NCI-H187 (cell line): Measurements from ENCODE around the gene NEFH.
A peak's percentile ranks its signal among the peaks of the same experiment; 100 is the strongest.
"Not testable (repeated sequence)": the region's sequence is repeated elsewhere in the genome, so short reads cannot be mapped to it uniquely, and the experiment has no call there.

Experiments
- DNase-seq, 2 experiments: peaks; one replicate each; lab custom pipeline; 2025; lab: John Stamatoyannopoulos, UW

The NEFH gene

DNA sequence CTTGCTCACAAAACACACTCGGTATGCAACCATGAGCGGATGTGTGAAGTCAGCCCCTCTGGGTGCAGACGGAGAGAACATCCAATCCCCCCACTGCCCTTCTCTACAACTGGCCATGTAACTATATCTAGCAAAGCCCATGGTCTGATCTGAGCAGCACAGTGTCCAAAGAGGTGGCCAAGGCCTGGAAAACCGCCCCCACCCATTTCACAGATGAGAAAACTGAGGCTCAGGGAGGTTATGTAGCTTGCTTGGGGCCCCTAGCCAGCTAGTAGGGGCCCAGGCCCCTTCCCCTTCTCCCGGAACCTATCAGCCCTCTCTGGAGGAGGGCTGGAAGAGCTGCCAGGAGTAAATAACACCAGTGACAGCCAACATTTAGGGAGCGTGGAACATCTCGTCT lies 15.4 kb upstream of the NEFH start:
- no peak for DNase-seq

DNA sequence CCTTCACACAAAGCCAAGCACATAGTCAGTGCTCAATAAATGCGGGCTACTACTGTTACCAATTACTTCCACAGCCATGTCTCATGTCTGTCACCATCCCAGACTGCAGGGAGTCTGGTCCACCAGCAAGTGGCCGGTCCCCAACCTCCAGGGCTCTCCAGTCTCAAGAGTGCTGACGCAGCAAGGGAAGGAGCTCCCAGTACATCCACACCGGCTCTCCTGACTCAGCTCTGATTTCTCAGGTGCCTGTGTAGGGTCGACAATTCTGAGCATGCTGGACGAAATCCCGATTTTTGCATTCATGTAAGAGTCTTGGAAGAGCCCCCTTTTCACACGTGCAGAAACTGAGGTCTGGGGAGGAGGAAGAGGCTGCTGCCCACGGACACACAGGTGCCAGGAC lies 10.3 kb upstream of the NEFH start:
- no peak for DNase-seq

DNA sequence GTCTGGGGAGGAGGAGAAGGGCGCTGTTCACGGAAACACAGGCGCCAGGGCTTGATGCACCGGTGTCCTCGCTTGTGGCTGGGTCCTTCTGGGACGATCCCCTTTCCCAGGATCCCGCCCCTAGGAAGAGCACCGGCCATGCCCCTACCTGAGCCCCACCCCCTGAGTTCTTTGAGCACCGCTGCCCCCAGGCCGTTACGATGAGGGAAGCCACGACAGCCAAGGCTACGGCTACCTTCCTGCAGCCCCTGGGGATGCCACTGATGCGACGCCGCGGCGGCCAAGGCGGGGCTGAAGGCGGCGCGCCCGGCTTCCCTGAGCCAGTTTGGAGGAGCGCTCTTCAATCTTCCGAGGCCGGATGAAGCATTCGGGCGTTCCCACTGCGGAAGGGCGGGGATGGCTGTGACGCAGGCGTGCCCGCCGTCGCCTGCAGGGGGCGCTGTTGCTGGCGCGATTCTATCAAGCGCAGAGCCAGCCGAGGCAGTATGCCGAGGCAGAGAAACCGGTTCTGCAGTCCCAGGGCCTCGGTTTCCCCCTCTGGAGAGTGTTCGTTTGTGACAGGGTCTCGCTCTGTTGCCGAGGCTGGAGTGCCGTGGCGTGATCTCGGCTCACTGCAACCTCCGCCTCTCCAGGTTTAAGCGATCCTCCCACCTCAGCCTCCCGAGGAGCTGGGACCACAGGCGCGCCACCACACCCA lies 9.7 kb upstream of the NEFH start:
- DNase-seq: peak; percentile 20 to 21

DNA sequence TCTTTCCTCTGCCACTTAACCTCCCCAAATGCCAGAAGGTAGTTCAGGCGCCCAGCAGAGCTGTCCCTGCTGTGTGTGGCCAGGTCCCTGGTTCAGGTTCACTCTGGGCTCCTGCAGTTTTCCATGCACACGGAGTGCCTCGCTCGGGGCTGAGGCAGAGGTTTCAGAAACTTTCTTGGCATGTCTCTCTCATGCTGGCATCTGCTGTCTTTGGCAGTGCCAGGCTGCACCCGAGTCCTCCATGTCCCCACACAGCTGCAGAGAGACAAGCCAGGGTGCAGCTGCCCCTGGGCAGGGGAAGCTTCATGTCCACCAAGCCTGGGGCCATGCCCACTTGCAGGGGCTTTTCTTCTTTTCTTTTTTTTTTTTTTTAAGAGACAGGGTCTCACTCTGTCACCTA lies 7.0 kb upstream of the NEFH start:
- DNase-seq: no peak

DNA sequence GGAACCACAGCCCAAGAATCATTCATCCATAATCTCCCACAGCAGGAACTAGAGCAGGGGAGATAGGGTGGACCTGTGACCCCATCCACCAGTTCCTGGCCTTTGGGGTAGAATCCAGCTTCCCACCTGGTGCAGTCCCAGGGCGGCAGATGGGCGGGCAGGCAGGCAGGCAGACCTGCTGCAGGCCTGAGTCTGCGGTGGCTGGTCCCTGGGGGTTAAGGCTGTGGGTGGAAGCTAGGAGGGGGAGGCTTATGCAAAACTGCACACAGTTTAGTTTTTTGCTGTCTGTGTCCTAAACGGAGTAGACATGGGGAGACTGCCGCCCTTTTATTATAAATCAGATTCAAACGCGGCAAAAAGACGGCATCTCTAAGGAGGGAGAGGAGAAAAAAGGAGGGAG lies 4.5 kb upstream of the NEFH start:
- DNase-seq: no peak

DNA sequence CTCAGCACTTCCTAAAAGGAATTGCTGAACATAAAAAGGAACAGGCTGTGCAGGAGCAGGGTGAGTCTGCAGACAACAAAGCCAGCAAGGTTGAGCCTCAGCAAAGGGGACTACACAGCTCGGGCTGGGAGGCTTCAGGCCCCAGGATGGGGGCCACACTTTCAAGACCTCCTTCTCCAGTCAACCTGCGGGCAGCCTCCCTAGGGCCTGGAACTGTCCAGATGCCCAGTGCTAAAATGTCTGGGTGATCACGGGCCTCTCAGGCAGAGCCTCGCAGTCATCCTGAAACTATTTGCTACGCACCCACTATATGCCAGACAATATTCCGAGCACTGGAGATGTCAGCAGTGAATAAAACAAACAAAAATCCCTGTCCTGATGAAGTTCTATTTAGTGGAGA lies 3.9 kb upstream of the NEFH start:
- no peak for DNase-seq

DNA sequence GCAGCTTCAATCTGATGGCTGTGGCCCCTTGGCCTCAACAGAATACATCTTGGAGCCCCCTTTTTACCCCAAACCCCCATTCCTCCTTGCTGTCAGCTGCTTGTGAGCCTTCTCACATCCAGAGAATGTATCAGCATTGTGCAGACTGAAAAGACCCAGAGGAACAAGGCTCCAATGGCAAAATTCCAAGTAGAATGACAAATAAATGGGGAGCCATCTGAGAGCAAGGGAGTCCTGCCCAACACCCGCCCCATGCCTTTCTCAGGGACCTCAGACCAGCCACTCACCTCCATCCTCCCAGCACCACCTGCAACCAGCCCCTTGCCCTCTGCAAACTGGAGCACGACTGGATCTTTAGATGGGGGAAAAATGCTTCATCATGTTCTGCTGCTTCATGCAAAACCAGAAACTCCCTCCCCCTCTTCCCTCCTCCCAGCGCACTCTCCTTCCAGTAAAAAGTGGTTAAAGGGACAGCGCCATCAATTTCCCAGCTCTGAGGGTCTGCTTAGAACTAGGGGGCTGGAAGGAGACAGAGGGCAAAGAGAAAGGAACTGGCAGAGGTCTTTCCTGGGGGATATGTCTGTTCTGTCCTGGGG lies 2.2 kb upstream of the NEFH start:
- no peak for DNase-seq

DNA sequence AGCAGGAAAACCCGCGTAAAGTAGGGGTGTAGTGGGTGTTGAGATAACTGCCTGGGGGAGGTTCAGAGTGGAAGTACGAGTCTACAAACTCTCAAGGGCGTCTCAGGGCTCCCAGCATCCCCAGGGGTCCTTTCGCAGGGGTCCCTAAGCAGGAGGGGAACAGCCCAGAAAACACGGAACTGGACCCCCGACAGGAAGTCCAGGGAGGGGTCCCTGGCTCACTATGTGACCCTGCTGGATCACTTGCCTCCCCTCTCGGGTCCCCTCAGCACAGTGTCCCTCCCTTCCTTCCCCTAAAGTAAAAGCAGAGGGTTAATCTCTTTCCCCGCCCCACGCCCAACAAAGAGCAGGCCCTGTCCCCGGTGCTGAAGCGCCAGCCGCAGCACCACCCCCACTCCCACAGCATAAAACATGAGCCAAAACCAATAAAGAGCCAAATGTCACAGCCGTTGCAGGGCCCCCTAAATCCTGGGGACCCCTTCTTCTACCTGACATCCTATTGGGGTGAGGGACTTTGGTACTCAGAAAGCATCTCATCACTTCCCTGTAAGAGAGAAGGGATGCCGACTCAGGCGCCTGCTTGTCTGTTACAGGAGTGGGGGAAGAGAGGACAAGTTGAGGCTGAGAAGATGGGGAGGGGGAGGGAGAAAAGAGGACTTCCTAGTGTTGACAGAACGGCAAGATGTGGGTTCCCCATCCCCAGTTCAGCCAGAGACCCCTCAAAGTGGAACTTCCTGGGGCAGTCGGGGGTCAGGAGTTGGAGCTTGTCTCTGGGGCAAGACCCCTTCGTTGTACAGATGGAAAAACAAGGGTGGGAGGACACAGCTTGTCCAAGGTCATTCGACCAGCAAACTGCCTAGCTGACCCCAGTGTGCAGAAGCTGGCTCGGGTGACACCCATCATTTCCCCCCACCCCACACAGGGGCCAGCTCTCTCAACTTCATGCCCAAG lies 1.4 kb upstream of the NEFH start:
- no peak for DNase-seq

DNA sequence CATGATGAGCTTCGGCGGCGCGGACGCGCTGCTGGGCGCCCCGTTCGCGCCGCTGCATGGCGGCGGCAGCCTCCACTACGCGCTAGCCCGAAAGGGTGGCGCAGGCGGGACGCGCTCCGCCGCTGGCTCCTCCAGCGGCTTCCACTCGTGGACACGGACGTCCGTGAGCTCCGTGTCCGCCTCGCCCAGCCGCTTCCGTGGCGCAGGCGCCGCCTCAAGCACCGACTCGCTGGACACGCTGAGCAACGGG lies 169 bp downstream of the NEFH start:
- no peak for DNase-seq

DNA sequence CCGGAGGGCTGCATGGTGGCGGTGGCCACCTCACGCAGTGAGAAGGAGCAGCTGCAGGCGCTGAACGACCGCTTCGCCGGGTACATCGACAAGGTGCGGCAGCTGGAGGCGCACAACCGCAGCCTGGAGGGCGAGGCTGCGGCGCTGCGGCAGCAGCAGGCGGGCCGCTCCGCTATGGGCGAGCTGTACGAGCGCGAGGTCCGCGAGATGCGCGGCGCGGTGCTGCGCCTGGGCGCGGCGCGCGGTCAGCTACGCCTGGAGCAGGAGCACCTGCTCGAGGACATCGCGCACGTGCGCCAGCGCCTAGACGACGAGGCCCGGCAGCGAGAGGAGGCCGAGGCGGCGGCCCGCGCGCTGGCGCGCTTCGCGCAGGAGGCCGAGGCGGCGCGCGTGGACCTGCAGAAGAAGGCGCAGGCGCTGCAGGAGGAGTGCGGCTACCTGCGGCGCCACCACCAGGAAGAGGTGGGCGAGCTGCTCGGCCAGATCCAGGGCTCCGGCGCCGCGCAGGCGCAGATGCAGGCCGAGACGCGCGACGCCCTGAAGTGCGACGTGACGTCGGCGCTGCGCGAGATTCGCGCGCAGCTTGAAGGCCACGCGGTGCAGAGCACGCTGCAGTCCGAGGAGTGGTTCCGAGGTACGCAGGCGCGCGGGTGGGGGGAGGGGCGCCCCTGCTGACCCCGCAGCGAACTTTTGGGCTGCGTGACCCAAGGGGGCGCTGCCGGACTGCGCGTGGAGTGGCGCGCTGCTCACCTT lies 670 bp downstream of the NEFH start:
- no peak for DNase-seq

DNA sequence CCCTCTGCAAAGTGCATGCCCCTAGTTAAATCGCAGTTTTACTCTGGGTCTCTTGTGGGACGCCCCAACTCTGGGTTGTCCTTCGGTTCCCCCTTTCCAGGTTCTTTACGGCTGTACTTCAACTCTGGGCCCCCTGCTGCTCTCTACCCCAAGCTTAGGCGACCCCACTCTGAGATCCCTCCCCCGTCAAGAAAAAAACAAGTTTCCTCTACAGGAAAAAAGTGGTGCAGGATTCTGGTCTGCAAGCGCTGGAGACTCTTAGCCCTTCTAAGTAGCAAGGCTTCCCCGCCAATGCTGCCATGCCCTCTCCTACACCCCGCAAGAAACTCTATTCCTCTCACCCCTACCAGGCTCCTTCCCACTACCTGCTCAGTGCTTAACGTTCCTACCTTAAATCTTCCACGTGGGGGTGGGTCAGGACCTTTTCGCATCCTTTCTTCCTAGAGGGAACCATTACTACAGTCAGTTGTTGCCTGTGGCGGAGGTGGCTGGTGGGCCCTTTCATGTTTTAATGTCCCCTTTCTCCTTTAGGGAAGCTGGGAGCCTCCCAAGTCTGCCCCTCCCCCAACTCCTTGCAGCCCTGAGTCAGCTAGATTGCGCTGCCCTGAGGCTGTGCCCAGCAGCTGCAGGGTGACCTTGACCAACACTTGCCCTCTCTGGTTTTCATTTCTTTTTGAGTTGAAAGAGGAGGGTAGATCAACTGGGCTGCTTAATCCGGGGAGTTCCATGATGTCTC lies 1.4 kb downstream of the NEFH start:
- DNase-seq: no peak

DNA sequence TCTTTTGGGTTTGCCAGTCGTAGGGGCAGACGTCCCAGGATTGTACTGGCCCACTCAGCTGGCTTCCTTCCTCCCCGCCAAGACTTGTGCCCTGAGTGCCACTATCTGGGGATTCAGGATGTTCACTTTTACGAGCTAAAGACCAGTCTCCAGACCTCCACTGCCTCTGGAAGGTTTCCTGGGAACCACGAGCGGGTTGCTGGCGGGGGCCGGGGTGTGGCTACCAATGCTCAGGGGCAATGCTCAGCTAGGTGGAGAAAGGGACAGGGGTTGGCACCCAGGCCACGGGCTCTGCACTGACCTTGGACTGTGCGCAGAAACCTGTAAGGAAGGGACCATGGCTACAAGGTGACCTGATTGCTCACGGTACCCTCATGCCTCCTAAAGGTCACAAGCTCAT lies 2.2 kb downstream of the NEFH start:
- DNase-seq: no peak

DNA sequence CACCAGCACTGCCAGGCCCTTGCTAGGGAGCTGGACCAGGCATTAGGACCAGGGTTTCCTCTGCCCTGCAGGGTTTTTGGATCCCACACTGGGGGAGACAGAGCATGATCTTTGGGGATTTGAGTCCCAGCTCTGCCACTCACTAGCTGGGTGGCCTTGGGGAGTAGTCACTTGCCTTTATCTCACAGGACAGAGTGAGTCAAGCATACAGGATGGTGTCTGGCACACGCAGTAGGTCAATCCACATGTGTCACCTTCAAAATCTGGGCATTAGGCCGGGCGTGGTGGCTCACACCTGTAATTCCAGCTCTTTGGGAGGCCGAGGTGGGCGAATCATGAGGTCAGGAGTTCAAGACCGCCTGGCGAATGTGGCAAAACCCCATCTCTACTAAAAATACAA lies 2.7 kb downstream of the NEFH start:
- DNase-seq: no peak

DNA sequence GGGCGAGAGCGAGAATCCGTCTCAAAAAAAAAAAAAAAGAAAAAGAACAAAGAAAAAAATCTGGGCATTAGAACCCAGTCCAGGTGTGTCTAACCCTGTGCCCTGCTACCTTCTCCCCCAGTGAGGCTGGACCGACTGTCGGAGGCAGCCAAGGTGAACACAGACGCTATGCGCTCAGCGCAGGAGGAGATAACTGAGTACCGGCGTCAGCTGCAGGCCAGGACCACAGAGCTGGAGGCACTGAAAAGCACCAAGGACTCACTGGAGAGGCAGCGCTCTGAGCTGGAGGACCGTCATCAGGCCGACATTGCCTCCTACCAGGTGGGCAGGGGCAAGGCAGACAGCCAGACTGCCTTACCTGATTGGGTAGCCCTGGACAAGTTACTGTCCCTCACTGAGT lies 3.2 kb downstream of the NEFH start:
- no peak for DNase-seq

DNA sequence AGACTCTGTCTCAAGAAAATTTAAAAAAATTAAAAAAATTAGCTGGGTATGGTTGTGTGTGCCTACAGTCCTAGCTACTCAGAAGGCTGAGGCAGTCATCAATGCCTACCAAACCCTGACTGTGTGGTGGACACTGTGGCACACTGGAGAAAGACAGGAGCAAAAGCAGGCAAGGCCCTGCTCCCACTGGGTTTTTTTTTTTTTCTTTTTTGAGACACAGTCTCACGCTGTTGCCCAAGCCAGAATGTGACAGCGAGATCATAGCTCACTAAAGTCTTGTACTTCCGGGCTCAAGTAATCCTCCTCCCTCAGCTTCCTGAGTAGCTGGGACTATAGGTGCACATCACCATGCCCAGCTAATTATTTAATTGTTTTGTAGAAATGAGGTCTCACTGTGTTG lies 4.6 kb downstream of the NEFH start:
- no peak for DNase-seq

DNA sequence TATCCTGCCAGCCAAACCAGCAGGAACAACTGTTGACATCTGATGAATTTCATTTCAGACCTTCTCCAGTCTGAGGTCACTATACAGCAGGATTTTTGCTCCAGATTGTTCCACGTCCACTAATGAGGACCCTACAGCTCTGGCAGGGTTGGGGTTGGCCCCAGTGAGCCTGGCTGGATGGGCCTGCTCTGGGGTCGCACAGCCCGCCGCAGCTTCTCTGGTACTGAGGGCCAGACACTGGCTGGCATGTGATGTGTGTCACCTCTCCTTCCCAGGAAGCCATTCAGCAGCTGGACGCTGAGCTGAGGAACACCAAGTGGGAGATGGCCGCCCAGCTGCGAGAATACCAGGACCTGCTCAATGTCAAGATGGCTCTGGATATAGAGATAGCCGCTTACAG lies 5.4 kb downstream of the NEFH start:
- DNase-seq: no peak

DNA sequence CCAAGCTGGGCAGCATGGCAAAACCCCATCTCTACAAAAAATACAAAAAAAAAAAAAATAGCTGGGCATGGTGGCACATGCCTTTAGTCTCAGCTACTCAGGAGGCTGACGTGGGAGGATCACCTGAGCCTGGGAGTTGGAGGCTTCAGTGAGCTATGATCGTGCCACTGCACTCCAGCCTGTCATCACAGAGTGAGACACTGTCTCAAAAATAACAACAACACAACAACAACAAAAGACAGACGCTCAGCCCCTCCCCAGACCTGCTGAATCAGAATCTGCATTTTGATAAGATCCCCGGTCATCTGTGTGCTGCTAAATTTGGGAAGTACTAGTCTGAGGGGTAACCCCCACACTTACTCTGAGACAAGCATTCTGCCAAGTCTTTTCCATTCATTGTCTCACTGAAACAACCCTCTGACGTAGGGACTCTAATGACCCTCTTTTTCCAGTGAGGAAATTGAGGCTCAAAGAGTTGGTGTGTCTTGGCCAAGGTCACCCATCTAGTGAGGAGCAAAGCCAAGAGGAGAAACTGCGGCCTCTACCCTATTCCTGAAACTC lies 7.5 kb downstream of the NEFH start:
- DNase-seq: no peak

DNA sequence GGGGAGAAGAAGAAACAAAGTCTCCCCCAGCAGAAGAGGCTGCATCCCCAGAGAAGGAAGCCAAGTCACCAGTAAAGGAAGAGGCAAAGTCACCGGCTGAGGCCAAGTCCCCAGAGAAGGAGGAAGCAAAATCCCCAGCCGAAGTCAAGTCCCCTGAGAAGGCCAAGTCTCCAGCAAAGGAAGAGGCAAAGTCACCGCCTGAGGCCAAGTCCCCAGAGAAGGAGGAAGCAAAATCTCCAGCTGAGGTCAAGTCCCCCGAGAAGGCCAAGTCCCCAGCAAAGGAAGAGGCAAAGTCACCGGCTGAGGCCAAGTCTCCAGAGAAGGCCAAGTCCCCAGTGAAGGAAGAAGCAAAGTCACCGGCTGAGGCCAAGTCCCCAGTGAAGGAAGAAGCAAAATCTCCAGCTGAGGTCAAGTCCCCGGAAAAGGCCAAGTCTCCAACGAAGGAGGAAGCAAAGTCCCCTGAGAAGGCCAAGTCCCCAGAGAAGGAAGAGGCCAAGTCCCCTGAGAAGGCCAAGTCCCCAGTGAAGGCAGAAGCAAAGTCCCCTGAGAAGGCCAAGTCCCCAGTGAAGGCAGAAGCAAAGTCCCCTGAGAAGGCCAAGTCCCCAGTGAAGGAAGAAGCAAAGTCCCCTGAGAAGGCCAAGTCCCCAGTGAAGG lies 9.2 kb downstream of the NEFH start:
- DNase-seq: not testable (repeated sequence)

DNA sequence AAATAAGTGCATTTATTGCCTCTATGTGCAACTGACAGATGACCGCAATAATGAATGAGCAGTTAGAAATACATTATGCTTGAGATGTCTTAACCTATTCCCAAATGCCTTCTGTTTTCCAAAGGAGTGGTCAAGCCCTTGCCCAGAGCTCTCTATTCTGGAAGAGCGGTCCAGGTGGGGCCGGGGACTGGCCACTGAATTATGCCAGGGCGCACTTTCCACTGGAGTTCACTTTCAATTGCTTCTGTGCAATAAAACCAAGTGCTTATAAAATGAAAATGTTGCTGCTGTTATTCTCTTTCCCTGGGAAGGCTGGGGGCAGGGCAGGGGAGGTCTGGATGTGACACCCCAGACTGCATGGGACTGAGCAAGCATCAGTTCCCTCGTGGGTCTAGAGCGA lies 11.0 kb downstream of the NEFH start:
- no peak for DNase-seq

DNA sequence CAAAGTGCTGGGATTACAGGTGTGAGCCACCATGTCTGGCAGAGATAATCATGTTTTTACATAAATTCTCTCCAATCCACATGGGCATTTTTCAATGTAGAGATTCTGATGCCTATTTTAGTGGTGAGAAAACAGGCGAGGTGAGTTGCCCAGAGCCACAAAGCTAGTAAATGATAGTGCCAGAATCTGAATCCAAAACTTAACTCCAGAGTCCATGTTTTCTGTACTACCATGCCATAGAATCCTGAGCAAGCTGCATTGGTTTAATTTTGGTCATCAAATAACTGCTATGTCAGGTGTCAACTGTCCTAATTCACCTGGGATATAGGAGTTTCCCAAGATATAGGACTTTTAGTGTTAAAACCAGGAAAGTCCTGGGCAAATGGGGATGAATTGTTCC lies 13.6 kb downstream of the NEFH start:
- no peak for DNase-seq

DNA sequence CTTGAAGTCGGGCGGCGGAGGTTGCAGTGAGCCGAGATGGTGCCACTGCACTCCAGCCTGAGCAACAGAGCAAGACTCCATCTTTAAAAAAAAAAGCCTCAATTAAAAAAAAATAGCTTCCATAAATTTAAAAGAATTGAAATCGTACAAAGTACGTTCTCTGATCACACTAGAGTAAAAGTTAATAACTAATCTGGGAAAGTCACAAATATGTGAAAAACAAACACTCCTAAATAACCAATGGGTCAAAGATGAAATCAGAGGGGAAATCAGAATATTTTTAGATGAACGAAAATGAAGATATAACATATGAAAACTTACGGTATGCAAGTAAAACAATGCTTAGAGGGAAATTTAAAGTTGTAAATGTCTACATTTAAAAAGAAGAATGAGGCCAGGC lies 19.8 kb downstream of the NEFH start:
- DNase-seq: no peak
